Coronary artery (tissue), 2 donors: ENCODE measurements around the gene PPT2.

Experiments used
- DNase-seq: peaks from one replicate; pipeline ENCODE4 v3.0.0-alpha.2; 2017; ENCODE audit warnings: low spot score
- H3K27ac ChIP-seq, 2 donors: fragments of 200-600 bp; sonication (generic); one replicate each; pipeline ENCODE4 v1.5.1; 2016 to 2019
- H3K4me3 ChIP-seq: fragments of 200-600 bp; sonication (generic); 2 replicates; pipeline ENCODE4 v1.5.1; 2016; ENCODE audit warnings: mild to moderate bottlenecking, moderate library complexity
- TF ChIP-seq, protein P1 (sequence below): fragments of 200-600 bp; sonication (generic); IDR thresholded peaks from one replicate; pipeline ENCODE4 v1.5.1; 2019; ENCODE audit warnings: antibody characterized with exemption

Gene PPT2

DNA sequence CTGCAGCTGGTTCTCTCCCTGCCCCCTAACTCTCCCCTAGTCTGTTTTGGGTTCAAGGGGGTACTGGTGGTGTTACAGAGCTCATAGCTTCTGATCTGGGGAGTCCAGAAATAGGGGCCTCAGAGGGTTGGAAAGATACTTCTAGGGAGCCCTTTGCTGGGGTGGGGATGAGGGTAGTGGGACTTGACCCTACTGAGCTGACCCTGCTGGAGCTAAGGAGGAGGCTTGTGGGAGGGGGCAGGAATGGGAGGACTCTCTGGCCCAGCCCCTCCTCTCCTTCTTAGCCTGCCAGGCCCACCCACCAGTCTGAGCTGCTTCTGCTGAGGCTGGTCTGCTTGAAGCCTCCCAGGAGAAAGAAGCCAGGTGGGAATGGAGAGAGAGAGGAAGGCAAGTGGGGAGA, 10.4 kb downstream of the PPT2 start, which contains the start of gene EGFL8:
Gene EGFL8 (plus strand): TSS at position 301 of the 400 bp plus-strand sequence. CDS start 1,571 bp downstream, outside the sequence.
- TF ChIP-seq, protein P1, sequence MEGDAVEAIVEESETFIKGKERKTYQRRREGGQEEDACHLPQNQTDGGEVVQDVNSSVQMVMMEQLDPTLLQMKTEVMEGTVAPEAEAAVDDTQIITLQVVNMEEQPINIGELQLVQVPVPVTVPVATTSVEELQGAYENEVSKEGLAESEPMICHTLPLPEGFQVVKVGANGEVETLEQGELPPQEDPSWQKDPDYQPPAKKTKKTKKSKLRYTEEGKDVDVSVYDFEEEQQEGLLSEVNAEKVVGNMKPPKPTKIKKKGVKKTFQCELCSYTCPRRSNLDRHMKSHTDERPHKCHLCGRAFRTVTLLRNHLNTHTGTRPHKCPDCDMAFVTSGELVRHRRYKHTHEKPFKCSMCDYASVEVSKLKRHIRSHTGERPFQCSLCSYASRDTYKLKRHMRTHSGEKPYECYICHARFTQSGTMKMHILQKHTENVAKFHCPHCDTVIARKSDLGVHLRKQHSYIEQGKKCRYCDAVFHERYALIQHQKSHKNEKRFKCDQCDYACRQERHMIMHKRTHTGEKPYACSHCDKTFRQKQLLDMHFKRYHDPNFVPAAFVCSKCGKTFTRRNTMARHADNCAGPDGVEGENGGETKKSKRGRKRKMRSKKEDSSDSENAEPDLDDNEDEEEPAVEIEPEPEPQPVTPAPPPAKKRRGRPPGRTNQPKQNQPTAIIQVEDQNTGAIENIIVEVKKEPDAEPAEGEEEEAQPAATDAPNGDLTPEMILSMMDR = no peak
- Histone ChIP-seq H3K4me3 (no peak within 1 kb of the TSS), H3K27ac (peak within 1 kb of the TSS in 1 of 2 donors; percentile 52)
- DNase-seq = no peak

DNA sequence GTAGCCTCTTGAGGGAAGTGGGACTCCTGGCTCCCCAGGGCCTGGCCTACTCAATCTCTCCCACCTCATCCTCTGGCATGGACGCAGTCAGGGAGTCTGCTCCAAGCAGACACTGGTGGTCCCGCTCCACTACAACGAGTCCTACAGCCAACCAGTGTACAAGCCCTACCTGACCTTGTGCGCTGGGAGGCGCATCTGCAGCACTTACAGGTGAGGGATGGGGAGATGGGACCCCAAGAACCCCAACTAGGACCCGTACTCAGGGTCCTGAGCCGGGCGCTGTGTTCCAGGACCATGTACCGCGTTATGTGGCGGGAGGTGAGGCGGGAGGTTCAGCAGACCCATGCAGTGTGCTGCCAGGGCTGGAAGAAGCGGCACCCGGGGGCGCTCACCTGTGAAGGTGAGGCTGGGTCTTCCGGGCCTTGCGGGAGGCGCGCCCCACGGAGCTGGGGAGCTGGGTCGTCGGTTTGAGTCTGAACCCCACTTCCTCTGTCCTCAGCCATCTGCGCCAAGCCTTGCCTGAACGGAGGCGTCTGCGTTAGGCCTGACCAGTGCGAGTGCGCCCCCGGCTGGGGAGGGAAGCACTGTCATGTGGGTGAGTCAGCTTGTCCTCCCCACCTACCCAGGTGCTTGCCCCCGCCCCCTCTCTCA, 12.6 kb downstream of the PPT2 start:
- H3K27ac ChIP-seq = peak overlapping the region in 1 of 2 donors; percentile 45
- DNase-seq = peak; percentile 71
- H3K4me3 ChIP-seq = no peak overlapping the region
- TF ChIP-seq, protein P1 = no peak

DNA sequence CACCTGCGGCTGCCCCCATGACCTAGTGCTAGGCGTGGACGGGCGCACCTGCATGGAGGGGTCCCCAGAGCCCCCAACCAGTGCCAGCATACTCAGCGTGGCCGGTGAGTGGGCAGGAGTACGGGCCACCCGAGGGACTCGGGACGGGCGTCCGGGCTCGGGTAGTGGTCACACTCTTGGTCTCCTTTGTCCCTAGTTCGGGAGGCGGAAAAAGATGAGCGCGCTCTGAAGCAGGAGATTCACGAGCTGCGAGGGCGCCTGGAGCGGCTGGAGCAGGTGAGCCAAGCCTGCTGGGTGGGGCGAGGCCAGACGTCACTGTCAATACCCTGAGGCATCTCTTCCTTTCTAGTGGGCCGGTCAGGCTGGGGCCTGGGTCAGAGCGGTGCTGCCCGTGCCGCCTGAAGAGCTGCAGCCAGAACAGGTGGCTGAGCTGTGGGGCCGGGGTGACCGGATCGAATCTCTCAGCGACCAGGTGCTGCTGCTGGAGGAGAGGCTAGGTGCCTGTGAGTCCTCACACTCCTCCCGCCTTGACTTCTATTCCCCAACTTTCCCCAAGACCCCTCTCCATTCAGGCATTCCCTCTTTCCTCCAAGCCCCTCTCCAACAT, 13.3 kb downstream of the PPT2 start:
- H3K4me3 ChIP-seq = no peak overlapping the region
- TF ChIP-seq, protein P1 = no peak
- DNase-seq = peak; percentile 68
- peak overlapping the region in 1 of 2 donors; percentile 45 for H3K27ac ChIP-seq

DNA sequence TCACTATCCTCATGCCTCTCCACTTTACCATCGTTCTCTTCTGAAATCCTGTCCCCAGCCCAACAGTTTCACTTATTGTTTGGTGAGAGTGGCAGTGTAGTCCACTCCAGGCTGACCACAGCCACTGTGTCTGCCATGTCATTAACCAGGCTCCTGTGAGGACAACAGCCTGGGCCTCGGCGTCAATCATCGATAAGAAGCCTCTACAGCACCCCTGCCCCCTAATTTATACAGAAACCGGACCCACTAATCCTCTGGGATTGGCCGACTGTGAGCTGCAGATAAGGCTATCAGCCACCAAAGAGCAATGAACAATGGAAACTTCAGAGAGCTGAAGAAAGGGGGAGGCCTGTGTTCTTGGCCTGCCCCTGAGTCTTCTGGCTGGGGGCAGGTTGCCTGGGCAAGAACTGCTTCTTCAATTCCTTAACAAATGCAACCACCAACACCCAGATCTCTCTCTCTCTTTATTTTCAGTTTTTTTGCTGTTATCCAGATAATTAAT, 13.9 kb downstream of the PPT2 start:
- no peak overlapping the region for H3K27ac ChIP-seq
- no peak overlapping the region for H3K4me3 ChIP-seq
- DNase-seq = no peak
- TF ChIP-seq, protein P1 = no peak

DNA sequence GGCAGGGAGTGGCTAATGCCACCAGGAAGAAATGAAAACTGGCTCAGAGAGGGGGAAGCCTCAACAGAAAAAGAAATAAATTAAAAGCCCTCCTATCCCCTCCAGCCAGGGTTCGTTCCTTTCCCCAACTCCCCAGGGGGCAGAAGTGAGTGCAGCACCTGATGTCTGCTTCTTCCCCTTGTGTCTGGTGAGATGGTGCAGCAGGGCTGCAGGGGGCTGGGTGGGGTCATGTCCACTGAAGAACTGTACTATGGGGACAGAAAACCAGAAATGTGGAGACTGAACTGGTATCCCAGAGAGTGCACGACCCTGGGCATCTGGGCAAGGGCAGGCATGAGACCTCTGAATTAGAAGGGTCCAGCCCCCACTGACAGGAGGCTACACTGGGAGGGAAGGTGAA, 14.4 kb downstream of the PPT2 start:
- TF ChIP-seq, protein P1 = no peak
- peak overlapping the region in 1 of 2 donors; percentile 32 for H3K27ac ChIP-seq
- DNase-seq = no peak
- no peak overlapping the region for H3K4me3 ChIP-seq

DNA sequence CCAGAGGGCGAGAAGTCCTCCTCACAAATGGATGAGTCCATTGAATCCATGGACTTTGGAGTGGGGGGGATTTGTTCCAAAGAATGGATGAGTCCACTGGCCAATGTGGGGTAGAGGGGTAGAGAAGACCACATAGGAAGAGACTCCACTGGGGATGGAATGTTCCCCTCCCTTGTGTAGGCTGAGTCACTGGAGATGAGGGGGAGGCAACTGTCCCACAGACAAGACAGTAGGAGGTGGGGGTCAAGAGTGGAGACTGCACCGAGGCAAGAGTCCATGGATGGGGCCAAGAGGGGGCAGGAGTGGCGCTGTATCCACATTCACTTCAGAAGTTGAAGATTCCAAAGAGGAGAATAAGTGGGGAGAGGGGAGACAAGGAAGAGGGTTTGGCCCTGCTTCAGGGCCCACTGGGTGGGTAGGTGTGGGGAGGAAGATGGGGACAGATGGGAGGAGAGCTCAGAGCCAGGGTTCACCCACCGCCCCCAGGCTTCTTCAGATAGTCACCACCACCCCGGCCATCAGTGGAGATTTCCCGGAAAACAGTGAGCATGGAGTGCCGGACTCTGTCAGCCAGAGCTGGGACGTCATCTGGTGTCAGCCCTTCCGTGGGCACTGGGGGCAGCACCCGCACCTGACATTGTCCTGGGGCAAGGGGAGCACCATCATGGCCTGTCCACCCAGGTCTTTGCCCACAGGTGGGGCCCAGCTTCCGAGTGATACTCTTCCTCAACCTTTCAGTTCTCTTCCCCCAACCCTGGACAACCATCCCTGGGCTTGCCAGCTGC, 15.1 kb downstream of the PPT2 start:
- H3K4me3 ChIP-seq = no peak overlapping the region
- TF ChIP-seq, protein P1 = no peak
- DNase-seq = peak; percentile 62
- H3K27ac ChIP-seq = peak overlapping the region in 1 of 2 donors; percentile 32
